Loucy (cell line): Measurements from ENCODE around the gene NCR2.

Experiments
- EZH2phosphoT487 ChIP-seq: fragments of 200-600 bp; IDR thresholded peaks from 2 replicates; pipeline ENCODE4 v1.6.1; 2018; ENCODE audit warnings: antibody characterized with exemption, mild to moderate bottlenecking, moderate library complexity, borderline replicate concordance
- TF ChIP-seq, protein P1 (sequence below): fragments of 200-600 bp; sonication (generic); conservative IDR thresholded peaks from 2 replicates; pipeline ENCODE4 v1.5.1; 2014; ENCODE audit warnings: mild to moderate bottlenecking, antibody characterized with exemption, low read length

- TF ChIP-seq, protein P1, sequence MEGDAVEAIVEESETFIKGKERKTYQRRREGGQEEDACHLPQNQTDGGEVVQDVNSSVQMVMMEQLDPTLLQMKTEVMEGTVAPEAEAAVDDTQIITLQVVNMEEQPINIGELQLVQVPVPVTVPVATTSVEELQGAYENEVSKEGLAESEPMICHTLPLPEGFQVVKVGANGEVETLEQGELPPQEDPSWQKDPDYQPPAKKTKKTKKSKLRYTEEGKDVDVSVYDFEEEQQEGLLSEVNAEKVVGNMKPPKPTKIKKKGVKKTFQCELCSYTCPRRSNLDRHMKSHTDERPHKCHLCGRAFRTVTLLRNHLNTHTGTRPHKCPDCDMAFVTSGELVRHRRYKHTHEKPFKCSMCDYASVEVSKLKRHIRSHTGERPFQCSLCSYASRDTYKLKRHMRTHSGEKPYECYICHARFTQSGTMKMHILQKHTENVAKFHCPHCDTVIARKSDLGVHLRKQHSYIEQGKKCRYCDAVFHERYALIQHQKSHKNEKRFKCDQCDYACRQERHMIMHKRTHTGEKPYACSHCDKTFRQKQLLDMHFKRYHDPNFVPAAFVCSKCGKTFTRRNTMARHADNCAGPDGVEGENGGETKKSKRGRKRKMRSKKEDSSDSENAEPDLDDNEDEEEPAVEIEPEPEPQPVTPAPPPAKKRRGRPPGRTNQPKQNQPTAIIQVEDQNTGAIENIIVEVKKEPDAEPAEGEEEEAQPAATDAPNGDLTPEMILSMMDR: no peak
- no peak for TF ChIP-seq EZH2phosphoT487
These were observed 41.1 kb upstream of the NCR2 start for GRCh38 chr6:41294214-41294872.
